Measurements from ENCODE around the gene CISD1.

CISD1 gene

GRCh38 chr10:58335306-58336005 is 66.5 kb downstream of the CISD1 start:
- H3K27ac ChIP-seq: peak overlapping the region; percentile 63
- H3K27me3 ChIP-seq (ENCODE audit: control insufficient read depth, insufficient read depth, low read length): no peaks in the 10 kb centered on the region
- H3K4me1 ChIP-seq: no peaks in the 10 kb centered on the region
- no peaks in the 10 kb centered on the region for H3K9me3 ChIP-seq (ENCODE audit: control insufficient read depth, low read length)
- TF ChIP-seq, protein P1, sequence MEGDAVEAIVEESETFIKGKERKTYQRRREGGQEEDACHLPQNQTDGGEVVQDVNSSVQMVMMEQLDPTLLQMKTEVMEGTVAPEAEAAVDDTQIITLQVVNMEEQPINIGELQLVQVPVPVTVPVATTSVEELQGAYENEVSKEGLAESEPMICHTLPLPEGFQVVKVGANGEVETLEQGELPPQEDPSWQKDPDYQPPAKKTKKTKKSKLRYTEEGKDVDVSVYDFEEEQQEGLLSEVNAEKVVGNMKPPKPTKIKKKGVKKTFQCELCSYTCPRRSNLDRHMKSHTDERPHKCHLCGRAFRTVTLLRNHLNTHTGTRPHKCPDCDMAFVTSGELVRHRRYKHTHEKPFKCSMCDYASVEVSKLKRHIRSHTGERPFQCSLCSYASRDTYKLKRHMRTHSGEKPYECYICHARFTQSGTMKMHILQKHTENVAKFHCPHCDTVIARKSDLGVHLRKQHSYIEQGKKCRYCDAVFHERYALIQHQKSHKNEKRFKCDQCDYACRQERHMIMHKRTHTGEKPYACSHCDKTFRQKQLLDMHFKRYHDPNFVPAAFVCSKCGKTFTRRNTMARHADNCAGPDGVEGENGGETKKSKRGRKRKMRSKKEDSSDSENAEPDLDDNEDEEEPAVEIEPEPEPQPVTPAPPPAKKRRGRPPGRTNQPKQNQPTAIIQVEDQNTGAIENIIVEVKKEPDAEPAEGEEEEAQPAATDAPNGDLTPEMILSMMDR (IDR thresholded peaks at IDR 0.05): no peak
- peak overlapping the region; percentile 48 for H3K9ac ChIP-seq
- H3K79me2 ChIP-seq: peaks cover 24% of the 10 kb centered on the region
- H3K4me3 ChIP-seq (ENCODE audit: low read depth, low read length): peak overlapping the region; percentile 85
- no peaks in the 10 kb centered on the region for H3K36me3 ChIP-seq (ENCODE audit: control insufficient read depth, insufficient read depth, low read length)
- peak overlapping the region; percentile 88 for H3K4me2 ChIP-seq (ENCODE audit: low read length)
- peak overlapping the region; percentile 90 for H2AFZ ChIP-seq

DNA sequence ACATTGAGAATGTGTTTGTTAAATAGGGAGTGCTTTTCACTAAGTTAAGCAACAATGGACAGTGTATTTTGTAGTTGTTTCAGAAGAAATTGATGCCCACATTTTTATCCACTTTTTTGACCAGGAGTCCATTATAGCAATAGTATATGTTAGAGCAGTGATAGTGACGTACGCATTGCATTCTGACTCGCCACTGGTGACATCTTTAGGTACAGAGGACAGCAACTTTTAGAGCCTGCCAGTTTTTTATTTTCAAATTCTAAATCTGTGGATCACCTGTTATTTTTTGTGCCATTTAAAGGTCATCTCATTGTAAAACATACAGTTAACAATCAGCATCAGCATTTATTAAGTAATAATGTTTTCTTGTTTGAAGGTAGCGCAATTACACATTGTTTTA is 67.3 kb downstream of the CISD1 start:
- TF ChIP-seq, protein P1 (IDR thresholded peaks at IDR 0.05): no peak
- H3K9ac ChIP-seq: no peak overlapping the region
- H3K4me2 ChIP-seq (ENCODE audit: low read length): peak overlapping the region; percentile 88
- H2AFZ ChIP-seq: no peak overlapping the region
- H3K27ac ChIP-seq: no peak overlapping the region
- peak overlapping the region; percentile 85 for H3K4me3 ChIP-seq (ENCODE audit: low read depth, low read length)
- H3K4me1 ChIP-seq: no peaks in the 10 kb centered on the region
- no peaks in the 10 kb centered on the region for H3K27me3 ChIP-seq (ENCODE audit: control insufficient read depth, insufficient read depth, low read length)
- H3K9me3 ChIP-seq (ENCODE audit: control insufficient read depth, low read length): no peaks in the 10 kb centered on the region
- peaks cover 30% of the 10 kb centered on the region for H3K79me2 ChIP-seq
- H3K36me3 ChIP-seq (ENCODE audit: control insufficient read depth, insufficient read depth, low read length): no peaks in the 10 kb centered on the region
